Ectodermal cell (in vitro differentiated cells): ENCODE measurements around the gene CEP70.
"Not testable (repeated sequence)": the region's sequence is repeated elsewhere in the genome, so short reads cannot be mapped to it uniquely, and the experiment has no call there.

Source experiments
- H3K27ac ChIP-seq: 2 replicates; pipeline ENCODE4 v1.7.0; 2013; ENCODE audit warnings: mild to moderate bottlenecking, low read depth, low read length; ENCODE audit not compliant: insufficient read depth, poor library complexity, severe bottlenecking
- H3K27me3 ChIP-seq: 2 replicates; pipeline ENCODE4 v1.7.0; 2013; ENCODE audit warnings: mild to moderate bottlenecking, low read length; ENCODE audit not compliant: insufficient read depth, control insufficient read depth, poor library complexity, severe bottlenecking
- H3K36me3 ChIP-seq: one replicate; pipeline ENCODE4 v1.7.0; 2013; ENCODE audit warnings: low read length; ENCODE audit not compliant: control insufficient read depth, insufficient read depth
- H3K4me1 ChIP-seq: one replicate; pipeline ENCODE4 v1.7.0; 2013; ENCODE audit warnings: low read length; ENCODE audit not compliant: control insufficient read depth, insufficient read depth
- H3K4me3 ChIP-seq: 2 replicates; pipeline ENCODE4 v1.7.0; 2013; ENCODE audit warnings: low read depth, low read length, control low read depth; ENCODE audit not compliant: insufficient read depth
- H3K9me3 ChIP-seq: 2 replicates; pipeline ENCODE4 v1.7.0; 2013; ENCODE audit warnings: mild to moderate bottlenecking, low read length, moderate library complexity; ENCODE audit not compliant: control insufficient read depth
- WGBS, 2 experiments: methylation state at CpG; one replicate each; pipeline ENCODE4 v1.1.7; 2013; ENCODE audit warnings: missing lambda C conversion rate in 2 of 2; 5-methylcytosine and 5-hydroxymethylcytosine counted together

Gene CEP70

GRCh38 chr3:138494607-138494929 lies 99.5 kb downstream of the CEP70 start:
- Histone ChIP-seq H3K27me3 (no peaks in the 10 kb centered on the region), H3K27ac (no peak overlapping the region), H3K9me3 (no peaks in the 10 kb centered on the region), H3K4me1 (no peaks in the 10 kb centered on the region), H3K4me3 (no peak overlapping the region), H3K36me3 (no peaks in the 10 kb centered on the region)

GRCh38 chr3:138493804-138494606 lies 100.1 kb downstream of the CEP70 start:
- 97 to 100% methylated on average over 3 of the region's 3 CpGs for WGBS, 2 experiments
- no peak overlapping the region for H3K27ac ChIP-seq
- no peaks in the 10 kb centered on the region for H3K36me3 ChIP-seq

GRCh38 chr3:138492980-138493675 lies 100.9 kb downstream of the CEP70 start:
- no peaks in the 10 kb centered on the region for H3K36me3 ChIP-seq
- H3K4me3 ChIP-seq: no peak overlapping the region
- 91 to 94% methylated on average over 4 of the region's 4 CpGs for WGBS, 2 experiments
- H3K9me3 ChIP-seq: no peaks in the 10 kb centered on the region
- no peaks in the 10 kb centered on the region for H3K4me1 ChIP-seq
- H3K27ac ChIP-seq: no peak overlapping the region
- H3K27me3 ChIP-seq: no peaks in the 10 kb centered on the region

More at GRCh38 chr3:138493804-138494606, 100.1 kb downstream of the CEP70 start:
- Histone ChIP-seq H3K4me1 (no peaks in the 10 kb centered on the region), H3K4me3 (no peak overlapping the region), H3K27me3 (no peaks in the 10 kb centered on the region), H3K9me3 (no peaks in the 10 kb centered on the region)

- Histone ChIP-seq H3K4me3 (no peak overlapping the region), H3K9me3 (no peaks in the 10 kb centered on the region), H3K36me3 (no peaks in the 10 kb centered on the region), H3K4me1 (no peaks in the 10 kb centered on the region), H3K27ac (no peak overlapping the region), H3K27me3 (no peaks in the 10 kb centered on the region)
- WGBS, 2 experiments: 85 to 93% methylated on average over 1 of the region's 1 CpG
Observed at GRCh38 chr3:138491971-138492370, 102.1 kb downstream of the CEP70 start.

- not testable (repeated sequence) for H3K36me3 ChIP-seq, H3K27me3 ChIP-seq, H3K27ac ChIP-seq, H3K9me3 ChIP-seq, H3K4me1 ChIP-seq, H3K4me3 ChIP-seq
- WGBS, 2 experiments: 89 to 95% methylated on average over 6 of the region's 6 CpGs
Observed at GRCh38 chr3:138486580-138486979, 107.5 kb downstream of the CEP70 start.

- not testable (repeated sequence) for H3K36me3 ChIP-seq, H3K4me1 ChIP-seq, H3K27me3 ChIP-seq, H3K27ac ChIP-seq, H3K9me3 ChIP-seq, H3K4me3 ChIP-seq
- 95 to 97% methylated on average over 17 of the region's 17 CpGs for WGBS, 2 experiments
Observed at GRCh38 chr3:138484672-138485071, 109.4 kb downstream of the CEP70 start.

GRCh38 chr3:138479438-138479863 lies 114.6 kb downstream of the CEP70 start:
- H3K4me3 ChIP-seq: no peak overlapping the region
- H3K4me1 ChIP-seq: no peaks in the 10 kb centered on the region
- H3K27ac ChIP-seq: no peak overlapping the region
- no peaks in the 10 kb centered on the region for H3K36me3 ChIP-seq
- no peaks in the 10 kb centered on the region for H3K27me3 ChIP-seq
- no peaks in the 10 kb centered on the region for H3K9me3 ChIP-seq
- 19 to 21% methylated on average over 4 of the region's 4 CpGs for WGBS, 2 experiments

- Histone ChIP-seq H3K27ac (no peak overlapping the region), H3K36me3 (no peaks in the 10 kb centered on the region), H3K4me1 (no peaks in the 10 kb centered on the region), H3K9me3 (no peaks in the 10 kb centered on the region), H3K4me3 (no peak overlapping the region), H3K27me3 (no peaks in the 10 kb centered on the region)
- 85 to 87% methylated on average over 2 to 3 of the region's 3 CpGs for WGBS, 2 experiments
Observed at GRCh38 chr3:138477801-138478200, 116.3 kb downstream of the CEP70 start.

- no peaks in the 10 kb centered on the region for H3K36me3 ChIP-seq
- no peaks in the 10 kb centered on the region for H3K9me3 ChIP-seq
- H3K27me3 ChIP-seq: no peaks in the 10 kb centered on the region
- no peak overlapping the region for H3K4me3 ChIP-seq
- no peaks in the 10 kb centered on the region for H3K4me1 ChIP-seq
- no peak overlapping the region for H3K27ac ChIP-seq
Observed at GRCh38 chr3:138477120-138477519, 116.9 kb downstream of the CEP70 start.

GRCh38 chr3:138476526-138476925 lies 117.5 kb downstream of the CEP70 start:
- no peak overlapping the region for H3K27ac ChIP-seq
- 80 to 96% methylated on average over 2 of the region's 2 CpGs for WGBS, 2 experiments
- no peaks in the 10 kb centered on the region for H3K36me3 ChIP-seq
- H3K9me3 ChIP-seq: no peaks in the 10 kb centered on the region
- H3K4me1 ChIP-seq: no peaks in the 10 kb centered on the region
- no peak overlapping the region for H3K4me3 ChIP-seq
- no peaks in the 10 kb centered on the region for H3K27me3 ChIP-seq
